ENCODE results near the gene COG8.

COG8 gene

DNA sequence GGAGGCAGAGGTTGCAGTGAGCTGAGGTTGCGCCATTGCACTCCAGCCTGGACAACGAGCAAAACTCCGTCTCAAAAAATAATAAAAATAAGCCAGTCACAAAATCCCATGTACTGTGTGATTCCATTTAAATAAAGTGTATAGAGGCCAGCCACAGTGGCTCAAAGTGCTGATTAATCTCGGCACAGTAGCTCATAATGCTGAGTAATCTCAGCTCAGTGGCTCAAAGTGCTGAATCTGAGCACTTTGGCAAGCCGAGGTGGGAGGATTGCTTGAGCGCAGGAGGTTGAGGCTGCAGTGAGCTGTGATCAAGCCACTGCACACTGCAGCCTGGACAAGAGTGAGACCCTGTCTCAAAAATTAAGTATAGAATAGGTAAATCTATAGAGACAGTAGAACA, 7.3 kb upstream of the COG8 start:
- DNase-seq (ENCODE audit: low read depth in 2 of 2), result no peak

DNA sequence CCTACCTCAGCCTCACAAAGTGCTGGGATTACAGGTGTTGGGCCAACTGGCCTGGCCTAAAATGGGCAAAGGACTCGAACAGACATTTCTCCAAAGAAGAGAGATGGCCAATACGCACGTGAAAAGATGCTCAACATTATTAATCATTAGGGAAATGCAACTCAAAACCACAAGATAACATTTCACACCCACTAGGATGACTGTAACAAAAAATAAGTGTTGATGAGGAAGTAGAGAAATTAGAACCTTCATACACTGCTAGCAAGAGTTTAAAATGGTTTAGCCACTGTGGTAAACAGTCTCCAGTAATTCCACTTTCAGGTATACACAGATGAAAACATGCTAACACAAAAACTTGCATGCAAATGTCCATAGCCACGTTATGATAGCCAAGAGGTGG, 6.6 kb upstream of the COG8 start:
- DNase-seq (ENCODE audit: low read depth in 2 of 2), result no peak

DNA sequence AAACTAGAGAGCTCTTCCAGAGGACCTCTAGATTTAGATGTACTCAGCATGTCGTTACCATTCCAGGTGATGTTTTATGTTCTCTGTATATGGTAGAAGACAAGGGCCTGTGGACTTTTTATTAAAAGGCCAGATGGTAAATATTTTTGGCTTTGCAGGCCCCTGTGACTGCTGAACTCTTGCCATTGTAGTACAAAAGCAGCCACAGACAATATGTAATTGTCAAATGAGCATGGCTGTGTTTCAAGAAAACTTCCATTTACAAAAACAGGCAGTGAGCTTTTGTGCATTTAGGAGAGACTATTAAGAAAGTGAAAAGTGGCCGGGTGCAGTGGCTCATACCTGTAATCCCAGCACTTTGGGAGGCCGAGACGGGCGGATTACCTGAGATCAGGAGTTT, 4.8 kb upstream of the COG8 start:
- DNase-seq (ENCODE audit: low read depth in 2 of 2), result no peak

DNA sequence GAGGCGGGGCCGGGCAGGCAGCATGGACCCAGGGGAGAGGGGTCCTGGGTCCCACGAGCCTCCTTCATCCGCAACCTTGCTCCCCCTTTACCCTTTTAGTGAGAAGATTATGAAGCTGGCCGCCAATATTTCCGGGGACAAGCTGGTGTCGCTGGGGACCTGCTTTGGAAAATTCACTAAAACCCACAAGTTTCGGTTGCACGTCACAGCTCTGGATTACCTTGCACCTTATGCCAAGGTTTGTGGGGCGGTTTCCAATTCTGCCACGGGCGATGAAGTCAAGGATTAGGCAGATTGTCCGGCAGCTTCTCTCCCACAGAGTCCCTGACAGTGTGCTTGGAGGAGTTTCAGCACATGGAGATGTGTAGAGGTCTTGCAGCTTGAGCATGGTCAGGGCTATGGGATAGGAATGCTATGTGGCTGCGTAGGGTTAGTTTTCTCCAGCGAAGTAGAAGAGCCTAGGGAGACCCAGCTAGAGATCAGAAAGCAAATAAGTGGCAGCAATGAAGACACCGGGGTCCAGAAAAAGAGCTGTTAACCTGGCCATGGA, 806 bp upstream of the COG8 start:
- DNase-seq (ENCODE audit: low read depth in 2 of 2), result no peak

DNA sequence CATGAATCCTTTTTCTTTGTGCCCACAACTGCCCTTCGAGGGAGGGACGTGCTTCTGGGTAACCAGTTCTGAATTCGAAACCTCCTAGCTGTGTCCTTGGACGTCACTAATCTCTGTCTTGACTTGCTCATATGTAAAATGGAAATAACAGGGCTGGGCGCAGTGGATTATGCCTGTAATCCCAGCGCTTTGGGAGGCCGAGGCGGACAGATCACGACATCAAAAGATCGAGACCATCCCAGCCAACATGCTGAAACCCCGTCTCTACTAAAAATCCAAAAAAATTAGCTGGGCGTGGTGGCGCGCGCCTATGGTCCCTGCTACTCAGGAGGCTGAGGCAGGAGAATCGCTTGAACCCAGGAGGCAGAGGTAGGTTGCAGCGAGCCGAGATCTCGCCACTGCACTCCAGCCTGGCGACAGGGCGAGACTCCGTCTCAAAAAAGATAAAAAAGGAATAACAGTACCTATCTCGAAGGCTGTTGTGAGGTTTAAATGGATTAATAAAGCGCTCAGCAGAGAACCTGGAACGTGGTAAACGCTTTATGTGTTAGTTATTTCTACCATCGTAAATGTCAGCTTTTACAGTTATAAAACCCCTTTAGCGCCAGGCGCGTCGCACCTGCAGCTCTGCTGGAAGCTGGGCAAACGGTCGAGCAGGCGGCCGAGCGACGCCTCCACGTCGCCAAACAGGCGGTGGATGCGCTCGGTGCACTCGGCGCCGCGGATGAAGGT, 641 bp downstream of the COG8 start:
- DNase-seq (ENCODE audit: low read depth in 2 of 2), result no peak

DNA sequence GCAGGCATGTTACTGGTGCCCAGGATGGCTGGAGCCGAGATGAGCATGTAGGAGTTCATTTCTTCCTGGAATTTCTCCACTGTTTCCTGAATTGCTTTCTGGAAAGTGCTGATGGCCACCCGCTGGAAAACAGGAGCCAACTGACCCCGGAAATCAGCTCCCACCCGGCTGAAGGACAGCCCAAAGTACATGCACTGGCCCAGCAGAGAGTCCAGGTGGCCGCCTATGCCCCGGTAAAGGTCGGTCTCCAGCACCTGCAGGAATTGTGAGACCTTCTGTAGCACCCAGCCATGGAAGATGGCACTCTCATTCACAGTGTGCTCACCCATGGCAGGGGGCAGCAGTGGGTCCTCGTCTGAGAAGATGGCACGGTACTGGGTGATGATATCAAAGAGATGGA, 4.7 kb downstream of the COG8 start:
- no peak for DNase-seq (ENCODE audit: low read depth in 2 of 2)

DNA sequence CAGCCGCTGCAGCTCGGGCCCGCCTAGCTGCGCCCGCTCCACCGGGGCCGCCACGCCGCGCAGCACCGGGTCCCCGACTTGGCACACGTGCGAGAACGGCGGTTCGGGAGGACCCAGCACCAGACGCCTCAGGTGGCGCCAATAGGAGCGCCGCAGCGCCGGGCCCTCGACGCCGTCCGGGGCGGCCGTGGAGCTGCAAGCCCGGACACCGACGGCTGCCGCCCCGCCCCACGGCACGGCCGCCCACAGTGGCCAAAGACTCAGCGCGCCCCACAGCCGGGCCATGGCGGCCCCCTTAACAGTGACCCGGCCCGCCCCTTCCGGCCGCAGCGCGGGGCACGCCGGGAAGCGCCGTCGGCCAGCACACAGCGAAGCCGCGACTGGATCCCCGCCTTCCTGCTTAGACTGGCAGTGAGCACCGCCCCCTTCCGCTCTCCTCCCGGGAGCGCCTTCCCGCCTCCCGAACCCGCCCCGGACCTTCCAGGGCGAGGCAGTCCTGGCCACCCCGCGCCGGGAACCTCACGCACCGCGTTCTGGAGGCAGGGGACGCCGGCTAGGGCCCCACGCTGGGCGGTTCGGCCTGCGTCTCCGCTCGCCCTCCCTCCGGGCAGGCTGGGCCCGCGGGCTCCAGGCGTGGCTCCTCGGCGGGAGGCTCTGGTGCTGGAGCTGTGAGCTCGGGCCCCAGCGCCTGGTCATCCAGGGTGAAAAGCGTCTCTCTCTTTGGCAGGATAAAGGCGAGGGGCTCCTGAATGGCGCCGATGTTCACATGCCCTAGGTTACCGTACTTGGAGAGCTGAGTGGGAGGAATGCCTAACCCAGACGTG, 8.9 kb downstream of the COG8 start, which contains the start of gene PDF:
PDF (minus strand) TSS at position 303 of the 824 bp plus-strand sequence; CDS start at position 285, 18 bp downstream.
- peak; percentile 70 to 72 for DNase-seq (ENCODE audit: low read depth in 2 of 2)

DNA sequence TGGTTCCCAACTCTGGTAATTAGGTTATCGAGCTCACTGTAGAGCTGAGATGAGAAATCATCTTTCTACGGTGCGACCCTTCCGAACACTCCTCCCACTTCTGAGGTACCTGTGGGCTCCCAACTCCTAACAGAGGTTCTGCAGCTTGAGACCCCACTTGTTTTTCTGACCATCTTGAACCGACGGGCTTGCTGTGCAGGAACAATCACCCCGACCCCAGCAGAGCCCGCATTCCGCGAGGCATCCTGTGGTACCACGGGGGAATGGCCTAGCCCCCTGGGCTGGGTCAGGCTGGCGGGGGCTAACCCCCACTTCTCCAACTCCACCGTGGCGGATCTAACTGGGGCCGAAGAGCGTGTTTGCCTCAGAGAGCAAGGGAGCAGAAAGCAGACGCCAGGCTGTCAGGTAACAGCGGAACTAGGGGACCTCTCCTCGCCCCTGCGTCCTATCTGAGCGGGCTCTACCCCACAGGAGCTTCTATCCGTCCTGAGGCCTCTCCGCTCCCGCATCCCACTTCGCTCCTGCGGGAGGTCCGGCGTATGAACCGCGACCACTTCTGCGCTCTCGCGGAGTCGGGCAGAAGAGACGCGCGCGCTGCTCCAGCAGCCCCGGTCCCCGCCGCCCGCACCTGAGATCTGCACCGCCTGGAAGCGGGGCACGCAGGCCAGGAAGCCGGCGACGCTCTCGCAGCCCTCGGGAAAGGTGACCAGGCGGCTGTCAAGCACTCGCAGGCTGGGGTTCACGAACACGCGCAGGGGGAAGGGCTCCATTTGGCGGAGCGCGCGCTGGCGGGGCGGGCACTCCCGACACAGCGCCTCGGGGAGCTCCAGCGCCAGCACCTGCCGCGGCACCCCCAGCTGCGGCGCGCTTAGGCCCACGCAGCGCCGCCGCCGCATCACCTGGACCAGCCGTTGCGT, 9.7 kb downstream of the COG8 start:
- DNase-seq (ENCODE audit: low read depth in 2 of 2), result no peak

DNA sequence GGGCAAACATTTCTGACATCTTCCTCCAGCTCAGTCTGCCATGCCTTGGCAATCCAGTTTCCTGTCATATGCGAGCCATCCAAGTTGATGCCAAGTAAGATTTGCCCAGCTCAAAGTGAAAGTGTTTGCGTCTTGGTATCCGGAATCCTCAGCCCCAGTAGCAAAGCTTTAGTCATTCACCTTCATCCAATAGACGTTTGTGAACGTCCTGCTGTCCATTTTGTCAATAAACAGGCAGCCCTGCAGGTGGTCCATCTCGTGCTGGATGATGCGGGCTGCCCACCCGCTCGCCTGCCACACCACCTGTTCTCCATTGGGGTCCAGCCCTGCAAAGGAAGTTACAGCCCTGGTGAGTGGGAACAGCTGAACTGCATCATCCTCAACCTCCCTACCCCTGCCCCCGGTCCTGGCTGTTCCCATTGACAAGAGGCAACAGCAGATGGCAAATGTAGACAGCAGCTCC, 10.5 kb downstream of the COG8 start:
- DNase-seq (ENCODE audit: low read depth in 2 of 2), result no peak

DNA sequence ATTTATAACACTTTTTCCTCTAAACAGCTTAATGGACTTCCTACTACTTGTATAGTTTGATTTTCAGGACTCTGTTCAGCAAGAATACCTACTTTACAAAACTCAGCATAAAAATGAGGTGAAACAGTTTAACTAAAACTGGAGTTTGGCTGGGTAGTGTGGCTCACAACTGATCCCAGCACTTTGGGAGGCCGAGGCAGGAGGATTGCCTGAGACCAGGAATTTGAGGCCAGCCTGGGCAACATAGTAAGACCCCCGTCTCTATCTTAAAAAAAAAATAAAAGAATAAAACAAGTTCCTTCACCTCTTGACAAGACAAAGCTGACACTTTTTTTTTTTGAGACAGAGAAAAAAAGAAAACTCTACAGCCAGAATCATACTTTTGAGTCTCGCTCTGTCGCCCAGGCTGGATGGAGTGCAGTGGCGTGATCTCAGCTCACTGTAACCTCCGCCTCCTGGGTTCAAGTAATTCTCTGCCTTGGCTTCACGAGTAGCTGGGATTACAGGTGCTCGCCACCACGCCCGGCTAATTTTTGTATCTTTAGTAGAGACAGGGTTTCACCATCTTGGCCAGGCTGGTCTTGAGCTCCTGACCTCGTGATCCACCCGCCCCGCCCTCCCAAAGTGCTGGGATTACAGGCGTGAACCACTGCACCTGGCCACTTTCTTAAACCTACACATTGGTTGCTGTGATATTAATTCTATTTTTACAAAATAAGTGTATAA, 11.6 kb downstream of the COG8 start:
- no peak for DNase-seq (ENCODE audit: low read depth in 2 of 2)

DNA sequence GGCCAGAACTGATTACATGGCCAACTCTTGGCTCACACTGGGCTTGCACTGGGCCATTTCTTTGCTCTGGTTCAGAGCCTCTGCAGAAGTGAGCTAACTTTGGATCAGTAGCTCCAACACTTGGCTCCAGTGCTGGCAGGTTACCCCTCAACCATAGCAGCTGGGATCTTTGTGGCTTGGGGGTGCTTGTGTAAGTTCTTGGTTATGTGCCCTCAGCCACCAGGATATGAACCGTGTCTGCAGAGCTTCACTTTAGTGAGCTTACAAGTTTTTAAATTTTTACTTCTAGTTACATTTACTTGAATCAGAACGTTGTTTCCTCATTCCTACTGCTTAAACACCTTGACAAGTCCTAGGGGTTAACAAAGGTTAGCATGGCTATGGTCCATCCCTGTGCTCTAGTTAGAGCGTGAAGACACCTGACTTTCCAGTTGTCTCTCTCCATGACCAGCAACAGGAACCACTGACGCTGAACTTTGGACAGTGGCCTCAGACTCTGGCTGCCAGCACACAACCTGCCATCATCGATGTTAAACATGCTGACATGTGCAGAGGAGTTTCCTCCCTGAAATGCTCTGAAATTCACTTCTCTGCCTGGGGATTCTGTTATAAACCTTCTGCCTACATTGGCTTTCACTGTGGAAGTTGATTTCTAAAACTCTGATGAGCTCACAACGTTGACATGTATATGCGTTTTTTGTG, 13.0 kb downstream of the COG8 start:
- no peak for DNase-seq (ENCODE audit: low read depth in 2 of 2)

DNA sequence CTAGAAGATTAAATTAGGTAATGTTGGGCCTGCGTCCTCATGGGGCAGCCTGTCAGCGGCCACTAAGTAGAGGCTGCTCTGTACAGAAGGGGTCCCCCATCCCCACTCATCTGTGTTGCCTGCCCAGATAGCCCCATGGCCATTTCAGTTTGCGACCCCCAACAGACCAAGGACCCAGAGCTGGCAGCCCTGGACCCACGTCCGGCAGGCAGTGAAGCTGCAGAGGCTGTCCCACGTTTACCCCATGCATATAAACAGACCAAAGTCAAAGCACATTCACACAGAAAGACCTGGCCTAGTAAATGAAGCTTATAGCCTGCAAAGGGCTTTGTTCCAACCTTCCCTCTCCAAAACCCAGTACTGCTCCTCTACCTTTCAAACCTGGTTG, 13.6 kb downstream of the COG8 start:
- no peak for DNase-seq (ENCODE audit: low read depth in 2 of 2)

DNA sequence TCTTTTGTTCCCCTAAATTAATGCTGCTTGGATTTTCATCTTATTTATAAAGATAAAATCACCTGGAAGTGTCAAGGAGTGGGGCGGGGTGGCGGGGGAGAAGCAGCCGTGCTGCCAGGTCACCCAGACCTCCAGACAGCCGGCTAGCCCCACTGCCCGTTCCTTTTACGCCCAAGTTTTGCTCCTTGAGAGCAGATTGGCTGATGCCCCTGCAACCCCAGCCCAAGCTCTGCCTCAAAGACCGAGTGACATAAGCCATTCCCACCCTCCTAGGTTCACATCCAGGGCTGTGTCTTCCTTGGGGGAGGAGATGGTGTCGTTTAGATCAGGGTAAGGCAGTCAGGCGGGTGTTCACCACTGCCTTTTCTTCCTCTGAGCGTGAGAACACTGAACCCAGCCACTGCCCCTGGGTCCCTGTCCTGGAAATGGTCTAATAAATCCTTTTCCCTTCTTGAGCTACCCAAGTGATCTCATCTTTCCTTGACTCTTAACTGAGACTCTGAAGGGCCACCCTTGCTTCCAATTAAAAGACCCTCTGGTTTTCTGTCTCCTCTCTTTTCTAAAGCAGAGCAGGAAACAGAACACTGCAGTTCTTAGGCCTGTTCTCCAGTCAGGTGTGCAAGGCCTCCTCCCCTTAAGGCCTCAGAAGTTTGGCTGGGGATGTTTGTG, 14.6 kb downstream of the COG8 start:
- no peak for DNase-seq (ENCODE audit: low read depth in 2 of 2)

DNA sequence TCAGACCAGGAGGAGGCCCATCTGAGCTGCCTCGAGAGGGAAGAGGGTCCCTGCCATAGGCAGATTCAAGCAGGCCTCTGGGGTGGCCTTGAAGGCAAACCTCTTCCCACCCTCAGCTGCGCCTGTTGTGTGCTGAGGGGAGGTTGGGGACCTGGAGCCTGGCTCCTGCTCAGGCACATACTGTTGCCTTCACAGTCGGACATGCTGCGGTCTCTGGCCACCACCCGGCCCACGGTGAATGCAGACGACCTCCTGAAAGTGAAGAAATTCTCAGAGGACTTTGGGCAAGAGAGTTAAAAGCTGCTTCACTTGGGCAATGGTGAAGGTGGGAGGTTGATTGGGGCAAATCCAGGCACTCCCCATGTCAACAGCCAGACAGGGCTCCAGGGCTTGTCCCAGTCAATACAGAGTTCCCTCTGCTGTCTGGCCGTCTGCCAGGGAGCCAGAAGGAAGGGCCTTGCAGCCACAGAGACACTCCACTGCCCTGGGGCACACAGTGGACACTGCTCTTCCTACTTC, 15.3 kb downstream of the COG8 start:
- DNase-seq (ENCODE audit: low read depth in 2 of 2), result no peak

DNA sequence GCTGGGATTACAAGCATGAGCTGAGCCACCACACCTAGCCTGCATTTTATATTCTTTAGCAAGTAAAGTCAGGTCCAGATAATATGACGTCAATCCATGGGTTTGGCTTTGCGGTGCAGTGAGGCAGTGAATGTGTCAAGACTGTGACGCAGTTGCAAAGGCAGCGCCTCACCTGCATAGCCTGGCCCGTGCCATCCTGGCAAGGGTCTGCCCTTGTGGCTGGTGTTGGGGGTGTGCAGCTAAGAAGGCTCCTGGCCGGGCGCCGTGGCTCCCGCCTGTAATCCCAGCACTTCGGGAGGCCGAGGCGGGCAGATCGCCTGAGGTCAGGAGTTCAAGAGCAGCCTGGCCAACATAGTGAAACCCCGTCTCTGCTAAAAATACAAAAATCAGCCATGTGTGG, 15.9 kb downstream of the COG8 start:
- no peak for DNase-seq (ENCODE audit: low read depth in 2 of 2)

DNA sequence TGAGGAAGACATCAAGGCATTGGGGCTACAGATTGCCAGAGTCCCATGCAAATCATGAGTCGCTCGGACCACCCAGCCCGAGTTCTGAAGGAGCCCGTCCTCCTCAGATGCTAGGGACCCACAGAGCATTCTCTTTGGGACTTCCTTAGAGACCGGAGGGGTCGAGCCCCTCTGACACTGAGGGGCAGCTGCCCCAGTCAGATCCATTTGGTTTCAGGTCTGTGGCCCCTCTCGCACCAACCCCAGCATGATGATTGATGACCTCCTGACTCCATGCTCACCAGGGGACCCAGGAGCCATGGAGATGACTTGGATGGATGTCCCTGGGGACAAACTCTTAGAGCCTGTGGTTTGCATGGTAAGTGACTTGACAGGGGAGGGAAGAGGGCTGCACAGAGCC, 17.0 kb downstream of the COG8 start:
- no peak for DNase-seq (ENCODE audit: low read depth in 2 of 2)

DNA sequence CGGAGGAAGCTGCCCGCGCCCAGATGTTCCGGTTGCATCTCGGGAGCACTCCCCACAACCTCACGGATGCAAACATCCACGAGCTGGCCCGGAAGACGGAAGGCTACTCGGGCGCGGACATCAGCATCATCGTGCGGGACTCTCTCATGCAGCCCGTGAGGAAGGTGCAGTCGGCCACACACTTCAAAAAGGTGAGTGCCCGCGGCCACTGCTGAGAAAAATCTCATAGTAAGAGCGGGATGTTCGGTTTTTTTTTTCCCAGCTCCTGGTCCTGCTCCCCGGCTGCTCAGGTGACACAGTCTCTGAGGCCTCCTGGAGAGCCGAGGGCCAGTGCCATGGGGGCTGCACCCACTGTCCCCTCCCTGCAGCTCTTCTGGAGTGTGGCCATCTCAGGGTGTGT, 18.3 kb downstream of the COG8 start:
- DNase-seq (ENCODE audit: low read depth in 2 of 2), result no peak

DNA sequence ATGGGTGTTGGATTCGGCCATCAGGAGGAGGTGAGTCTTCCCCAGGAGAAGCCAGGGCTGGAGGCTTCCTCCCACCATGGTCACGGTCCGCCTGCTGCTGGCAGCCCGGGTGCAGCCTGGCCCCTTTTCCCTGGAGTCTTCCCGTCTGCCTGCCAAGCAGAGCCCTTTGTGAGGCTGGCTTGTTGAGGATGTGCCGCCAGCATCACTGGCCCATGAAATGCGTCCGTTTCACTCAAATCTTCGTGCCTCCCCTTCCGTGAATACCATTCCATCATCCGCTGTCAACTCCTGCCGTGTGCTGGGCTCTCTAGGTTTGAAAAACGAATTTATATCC, 18.7 kb downstream of the COG8 start:
- no peak for DNase-seq (ENCODE audit: low read depth in 2 of 2)

DNA sequence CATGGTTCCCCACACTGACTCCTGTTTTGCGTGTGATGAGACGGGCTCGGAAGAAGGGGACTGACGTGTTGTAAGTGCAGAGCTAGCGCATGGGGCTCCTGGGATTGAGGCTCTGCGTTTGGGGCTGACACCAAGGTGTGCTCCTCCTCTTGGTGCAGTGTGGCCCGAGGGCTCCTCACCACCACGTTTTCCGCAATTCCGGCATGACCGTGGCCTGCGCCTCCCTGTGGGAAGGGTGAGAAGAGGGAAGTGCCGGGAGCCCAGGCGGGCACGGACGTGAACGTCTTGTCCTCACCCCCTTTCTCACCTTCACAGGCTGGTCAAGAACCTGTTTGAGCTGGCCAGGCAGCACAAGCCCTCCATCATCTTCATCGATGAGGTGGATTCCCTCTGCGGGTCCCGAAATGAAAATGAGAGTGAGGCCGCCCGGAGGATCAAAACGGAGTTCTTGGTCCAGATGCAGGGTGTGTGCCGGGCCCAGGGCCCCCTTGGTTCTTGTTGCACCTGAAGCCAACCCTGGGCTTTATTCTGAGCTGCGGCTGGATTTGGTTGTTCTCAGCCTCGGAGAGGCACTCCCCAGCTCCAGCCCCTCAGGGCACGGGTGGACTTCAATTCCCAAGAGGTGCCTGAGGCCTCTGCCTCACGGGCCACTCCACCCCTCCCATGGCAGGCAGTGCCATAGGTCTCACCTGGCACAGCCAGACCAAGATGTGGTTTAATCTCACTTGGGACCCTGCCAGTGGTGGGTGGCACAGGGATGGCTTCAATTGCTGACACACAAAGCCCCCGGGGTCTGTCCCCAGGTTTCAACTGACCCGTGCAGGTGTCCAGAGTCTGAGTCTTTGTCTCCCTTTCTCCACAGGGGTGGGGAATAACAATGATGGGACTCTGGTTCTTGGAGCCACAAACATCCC, 19.3 kb downstream of the COG8 start:
- no peak for DNase-seq (ENCODE audit: low read depth in 2 of 2)

Data from fibroblast of skin of left biceps (primary cell).